HG02981 (cell line): ENCODE measurements around the gene STON1.
"Not testable (repeated sequence)": the region's sequence is repeated elsewhere in the genome, so short reads cannot be mapped to it uniquely, and the experiment has no call there.

Experiments
- ATAC-seq: cut with Tn5 transposase; IDR thresholded peaks from one replicate; pipeline ENCODE4 v1.9.1; 2021; ENCODE audit warnings: mild to moderate bottlenecking, moderate library complexity; ENCODE audit not compliant: unreplicated experiment

Gene STON1

GRCh38 chr2:48572816-48573215 is 42.9 kb downstream of the STON1 start:
- ATAC-seq: no peak

DNA sequence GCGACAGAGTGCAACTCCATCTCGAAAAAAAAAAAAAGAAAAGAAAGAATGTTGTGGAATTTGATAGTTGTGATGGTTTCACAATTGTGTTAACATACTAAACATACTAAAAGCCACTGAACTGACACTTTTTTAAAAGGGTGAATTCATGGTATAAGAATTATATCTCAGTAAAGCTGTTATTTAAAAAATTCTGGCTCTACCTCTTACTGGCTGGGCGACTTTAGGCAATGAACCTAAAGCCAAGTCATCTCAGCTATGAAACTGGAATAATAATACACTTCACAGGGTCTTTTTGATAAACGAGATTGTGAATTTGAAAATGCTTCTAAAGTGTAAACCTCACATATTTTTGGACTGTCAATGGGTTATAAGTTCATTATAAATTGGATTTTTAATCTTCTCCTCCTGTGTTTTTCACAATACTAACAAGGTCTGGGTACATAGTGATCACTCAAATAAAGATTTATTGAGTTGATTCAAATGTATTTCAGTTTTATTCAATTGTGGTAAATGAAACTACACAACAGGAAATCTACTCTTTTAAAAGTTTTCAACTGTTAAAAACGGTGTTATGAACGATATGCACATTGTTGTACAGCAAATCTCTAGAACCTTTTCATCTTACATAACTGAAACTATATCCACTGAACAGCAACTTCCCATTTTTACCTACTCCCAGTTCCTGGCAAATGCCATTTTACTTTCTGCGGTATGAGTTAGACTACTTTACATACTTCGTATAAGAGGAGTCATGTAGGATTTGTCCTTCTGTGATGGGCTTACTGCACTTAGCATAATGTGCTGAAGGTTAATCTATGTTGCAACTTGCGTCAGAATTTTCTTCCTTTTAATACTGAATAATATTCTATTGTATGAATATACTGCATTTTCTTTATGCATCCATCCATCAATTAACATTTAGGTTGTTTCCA is 44.7 kb downstream of the STON1 start:
- ATAC-seq: no peak

DNA sequence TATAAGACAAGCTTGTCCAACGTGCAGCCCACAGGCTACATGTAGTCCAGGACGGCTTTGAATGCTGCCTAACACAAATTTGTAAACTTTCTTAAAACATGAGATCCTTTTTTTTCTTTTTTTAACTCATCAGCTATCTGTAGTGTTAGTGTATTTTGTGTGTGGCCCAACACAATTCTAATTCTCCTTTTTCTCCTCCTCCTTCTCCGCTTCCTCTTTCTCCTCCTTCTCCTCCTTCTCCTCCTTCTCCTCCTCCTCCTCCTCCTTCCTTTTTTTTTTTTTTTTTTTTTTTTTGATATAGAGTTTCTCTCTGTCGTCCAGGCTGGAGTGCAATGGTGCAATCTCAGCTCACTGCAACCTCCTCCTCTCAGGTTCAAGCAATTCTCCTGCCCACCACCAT is 48.4 kb downstream of the STON1 start:
- no peak for ATAC-seq

DNA sequence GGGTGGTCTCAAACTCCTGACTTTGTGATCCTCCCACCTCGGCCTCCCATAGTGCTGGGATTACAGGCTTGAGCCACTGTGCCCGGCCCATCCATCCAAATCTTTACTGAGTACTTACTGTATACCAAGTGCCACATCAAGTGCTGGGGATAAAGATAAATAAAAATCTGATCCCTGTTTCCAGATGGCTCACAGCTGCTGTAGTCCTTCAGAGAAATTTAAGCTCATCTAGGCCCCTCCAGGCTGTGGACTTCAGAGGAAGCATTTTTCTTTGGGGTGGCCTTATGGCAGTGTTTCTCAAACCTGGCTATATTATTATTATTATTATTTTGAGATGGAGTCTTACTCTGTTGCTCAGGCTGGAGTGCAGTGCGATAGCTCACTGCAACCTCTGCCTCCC is 54.0 kb downstream of the STON1 start:
- ATAC-seq: no peak

GRCh38 chr2:48584551-48584950 is 54.6 kb downstream of the STON1 start:
- no peak for ATAC-seq

DNA sequence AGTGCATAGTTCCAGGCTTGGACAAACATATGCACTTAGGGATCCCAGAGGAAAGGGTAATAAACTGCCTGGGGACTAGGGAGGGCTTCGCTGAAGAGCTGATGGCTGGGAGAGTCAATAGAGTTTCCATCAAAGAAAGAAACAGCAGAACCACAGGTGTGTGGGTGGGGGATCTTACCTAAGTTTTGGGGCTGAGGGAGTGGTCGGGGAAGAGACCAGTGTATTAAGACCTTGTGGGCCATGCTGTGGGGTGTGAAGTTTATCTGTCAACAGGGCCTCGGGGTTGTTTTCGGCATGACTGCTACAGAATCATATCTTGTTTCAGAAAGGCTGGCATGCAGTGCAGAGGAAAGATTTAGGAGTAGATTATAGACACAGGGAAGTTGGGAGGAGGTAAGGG is 56.5 kb downstream of the STON1 start:
- no peak for ATAC-seq

- no peak for ATAC-seq
Observed at GRCh38 chr2:48587560-48587959, 57.6 kb downstream of the STON1 start.

DNA sequence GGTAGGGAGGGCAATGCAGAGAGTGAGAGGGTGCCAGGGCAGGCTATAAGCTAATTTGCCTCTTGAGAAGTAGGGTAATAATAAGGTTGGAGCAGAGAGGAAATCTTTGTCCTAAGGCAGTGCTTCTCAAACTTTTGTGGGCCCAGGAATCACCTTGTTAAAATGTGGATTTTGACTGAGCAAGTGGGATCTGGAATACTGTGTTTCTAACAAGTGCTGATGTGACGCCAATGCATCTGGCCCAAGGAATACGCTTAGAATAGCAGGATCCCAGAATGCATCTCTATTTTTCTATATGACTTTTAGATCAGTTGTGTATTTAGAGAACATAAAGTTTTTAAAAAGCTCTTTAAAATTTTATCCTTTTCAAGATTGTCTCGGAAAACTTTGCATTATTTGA is 58.0 kb downstream of the STON1 start:
- no peak for ATAC-seq

DNA sequence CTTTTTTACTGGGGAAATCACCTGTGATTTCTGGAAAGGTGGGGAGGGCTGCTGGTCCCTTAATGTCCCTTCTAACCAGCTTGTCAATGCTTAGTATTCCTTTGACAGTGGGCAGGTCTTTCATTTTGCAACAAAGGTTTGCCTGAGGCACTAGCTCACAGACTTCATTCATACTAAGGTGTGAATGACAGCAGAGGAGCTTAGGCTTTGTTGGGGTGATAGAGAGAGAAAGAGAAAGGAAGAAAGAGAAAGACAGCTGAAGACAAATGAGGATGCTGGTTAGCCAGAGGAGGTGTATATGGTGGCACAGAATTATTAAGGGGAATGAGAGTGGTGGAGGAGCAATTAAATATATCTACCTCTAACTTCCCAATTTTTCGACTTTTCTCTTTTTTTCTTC is 58.8 kb downstream of the STON1 start:
- ATAC-seq: no peak

- ATAC-seq: no peak
Observed at GRCh38 chr2:48589170-48589767, 59.3 kb downstream of the STON1 start.

DNA sequence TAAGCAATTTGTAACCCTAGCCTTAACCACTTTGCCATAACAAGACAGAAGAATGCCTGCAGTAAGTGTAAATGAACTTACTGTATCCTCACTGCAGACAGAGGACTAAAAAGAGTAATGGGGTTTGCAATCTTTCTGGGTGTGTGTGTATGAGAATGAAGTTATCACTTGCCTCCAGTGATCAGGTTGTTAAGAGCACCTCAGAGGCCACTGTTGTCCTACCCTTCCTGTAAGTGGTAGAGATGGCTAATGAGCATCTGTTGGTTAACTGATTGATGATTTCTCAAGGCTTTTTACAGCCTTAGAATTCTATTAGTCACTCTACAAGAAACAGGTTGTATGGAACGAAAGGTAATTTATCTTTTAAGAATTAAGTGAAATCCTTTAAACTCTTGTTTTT is 60.1 kb downstream of the STON1 start:
- ATAC-seq: no peak

- no peak for ATAC-seq
Observed at GRCh38 chr2:48592067-48592466, 62.1 kb downstream of the STON1 start.

GRCh38 chr2:48596751-48597150 is 66.8 kb downstream of the STON1 start:
- not testable (repeated sequence) for ATAC-seq

DNA sequence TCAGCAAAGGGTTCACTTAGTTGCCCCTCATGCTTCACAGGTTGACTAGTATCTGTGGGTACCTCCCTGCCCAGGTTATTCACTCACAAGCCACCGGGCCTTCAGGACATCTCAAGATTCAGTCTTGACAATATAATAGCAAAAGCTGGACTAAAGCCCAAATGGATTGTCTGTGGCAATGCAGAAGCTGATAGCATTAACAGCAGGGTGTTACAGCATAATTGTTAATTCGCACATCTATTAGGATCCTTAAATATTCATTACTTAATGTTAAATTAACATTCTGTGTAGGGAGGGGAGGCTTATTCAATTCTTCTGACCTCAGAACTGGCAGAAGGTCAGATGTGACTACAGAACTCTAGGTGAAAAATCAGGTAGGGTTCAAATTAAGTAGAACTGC is 67.5 kb downstream of the STON1 start:
- ATAC-seq: no peak

GRCh38 chr2:48600204-48600813 is 70.4 kb downstream of the STON1 start:
- peak; percentile 45 for ATAC-seq

GRCh38 chr2:48600917-48601316 is 71.0 kb downstream of the STON1 start:
- ATAC-seq: no peak

DNA sequence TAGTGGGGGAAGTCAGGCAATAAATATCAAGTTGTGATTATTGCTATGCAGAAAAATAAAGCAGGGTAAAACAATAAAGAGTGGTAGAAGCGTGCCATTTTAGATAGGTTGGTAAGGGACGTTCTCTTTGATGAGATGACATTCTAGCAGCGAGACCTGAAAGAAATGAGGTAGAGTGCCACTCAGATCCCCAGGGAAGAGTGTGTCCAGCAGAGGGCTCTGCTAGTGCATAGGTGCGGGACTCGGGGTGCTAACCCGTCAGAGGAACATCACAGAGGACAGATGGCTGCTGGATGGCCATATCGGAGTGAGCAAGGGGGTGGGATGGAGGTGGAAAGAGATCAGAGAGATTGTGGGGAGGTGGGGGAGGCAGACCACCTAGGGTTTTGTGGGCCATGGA is 71.4 kb downstream of the STON1 start:
- ATAC-seq: no peak

GRCh38 chr2:48605482-48606175 is 75.7 kb downstream of the STON1 start:
- ATAC-seq: no peak

GRCh38 chr2:48607307-48608014 is 77.5 kb downstream of the STON1 start:
- ATAC-seq: no peak

DNA sequence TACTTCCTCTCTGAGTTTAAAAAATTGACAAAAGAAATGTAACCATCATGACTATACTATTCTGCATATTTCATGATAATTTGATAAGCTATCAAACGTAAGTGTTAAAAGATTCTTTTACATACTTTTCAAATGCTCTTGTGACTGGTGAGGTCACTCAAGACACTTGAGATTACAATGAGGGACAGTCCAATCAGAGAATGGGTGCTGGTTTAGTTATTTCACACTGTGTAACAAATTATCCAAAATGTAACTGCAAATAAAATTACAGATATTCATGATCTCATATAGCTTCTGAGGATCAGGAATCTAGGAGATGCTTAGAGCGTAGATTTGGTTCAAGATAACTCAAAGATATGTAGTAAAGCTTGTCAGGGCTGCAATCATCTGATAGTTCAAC is 83.3 kb downstream of the STON1 start:
- no peak for ATAC-seq

GRCh38 chr2:48614581-48614980 is 84.6 kb downstream of the STON1 start:
- ATAC-seq: not testable (repeated sequence)
